Calu3 (cell line): ENCODE data around the gene CDA. TPM values are rescaled to one million over a fixed set of nuclear protein-coding genes. Genes with fewer than 3 reads are reported as not detected.

ENCODE experiments used
- BruUV-seq: library from RNA; stranded (reverse); fragments of 400-500 nt; replicated peaks from 2 replicates; lab custom pipeline; 2021; lab: Mats Ljungman, UMichigan
- CTCF ChIA-PET: fragments of 300-600 bp; sonication (Branson Sonifier 250); formaldehyde crosslinking; loops from one replicate; lab custom pipeline; 2022; ENCODE audit warnings: antibody characterized with exemption; lab: Charles Lee
- DNase-seq: peaks from one replicate; pipeline ENCODE4 v3.0.0; 2022
- H3K27ac Mint-ChIP-seq: one replicate; pipeline ENCODE4 v1.8.0; 2022; ENCODE audit warnings: mixed read lengths; ENCODE audit not compliant: unreplicated experiment
- H3K27me3 Mint-ChIP-seq: one replicate; pipeline ENCODE4 v1.8.0; 2022; ENCODE audit warnings: mixed read lengths; ENCODE audit not compliant: unreplicated experiment
- H3K36me3 Mint-ChIP-seq: one replicate; pipeline ENCODE4 v1.8.0; 2022; ENCODE audit warnings: mild to moderate bottlenecking, moderate library complexity, mixed read lengths; ENCODE audit not compliant: insufficient read depth, unreplicated experiment
- H3K4me1 Mint-ChIP-seq: one replicate; pipeline ENCODE4 v1.8.0; 2022; ENCODE audit warnings: mild to moderate bottlenecking, low read depth, mixed read lengths; ENCODE audit not compliant: unreplicated experiment
- H3K4me3 Mint-ChIP-seq: one replicate; pipeline ENCODE4 v1.8.0; 2022; ENCODE audit warnings: mild to moderate bottlenecking, low read depth, moderate library complexity, mixed read lengths; ENCODE audit not compliant: unreplicated experiment
- H3K9me3 Mint-ChIP-seq: one replicate; pipeline ENCODE4 v1.8.0; 2022; ENCODE audit warnings: low read depth, mixed read lengths; ENCODE audit not compliant: unreplicated experiment
- CTCF ChIP-seq: fragments of 200-600 bp; IDR thresholded peaks from one replicate; pipeline ENCODE4 v1.8.0; 2022; ENCODE audit warnings: antibody characterized with exemption; ENCODE audit not compliant: unreplicated experiment
- intact Hi-C: fragments of 100-400 bp; cut with micrococcal nuclease; formaldehyde crosslinking; loops from one replicate; pipeline ENCODE4 v1.10.0; 2022; ENCODE audit not compliant: unreplicated experiment
- total RNA-seq: library from RNA; stranded (reverse); gene quantifications from 2 replicates; pipeline ENCODE4 v1.2.3, GENCODE V29; 2022

The CDA gene
- total RNA-seq, 1 experiment from 2014 or later, result 9.0 TPM

DNA sequence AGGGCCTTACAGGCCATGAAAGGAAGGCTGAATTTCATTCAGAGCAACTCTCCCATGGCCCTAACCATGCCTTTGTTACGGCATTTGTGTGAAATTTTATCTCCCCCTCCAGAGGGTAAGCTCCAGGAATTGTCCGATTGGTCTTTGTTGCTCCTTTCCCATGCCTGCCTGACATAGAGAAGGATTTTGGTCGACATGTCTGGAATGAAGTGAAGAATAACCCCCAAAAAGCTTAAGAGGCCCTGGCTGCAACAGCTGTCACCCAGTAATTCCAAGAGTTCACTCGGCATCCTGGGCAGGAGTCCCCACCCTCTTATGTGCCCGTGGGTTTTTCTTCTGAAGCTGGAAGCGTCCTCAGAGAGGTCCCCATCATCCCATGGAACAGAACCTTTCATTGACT lies 20.6 kb downstream of the CDA start:
- H3K27ac Mint-ChIP-seq, result no peak overlapping the region
- intact Hi-C loops, result no loop called here
- CTCF ChIA-PET, result interaction anchor here (0.5 kb wide), 1 partner anchor 357 kb away, joined by 3 read pairs; no protein-coding TSS in a partner anchor
- no peak for TF ChIP-seq CTCF
- H3K4me3 Mint-ChIP-seq, result no peak overlapping the region
- no TSS peak for BruUV-seq
- H3K36me3 Mint-ChIP-seq, result peaks cover 18% of the 10 kb centered on the region
- H3K27me3 Mint-ChIP-seq, result no peaks in the 10 kb centered on the region
- peaks cover 31% of the 10 kb centered on the region for H3K4me1 Mint-ChIP-seq
- DNase-seq, result no peak
- H3K9me3 Mint-ChIP-seq, result no peaks in the 10 kb centered on the region

GRCh38 chr1:20610970-20611369 lies 22.1 kb downstream of the CDA start:
- peaks cover 18% of the 10 kb centered on the region for H3K36me3 Mint-ChIP-seq

DNA sequence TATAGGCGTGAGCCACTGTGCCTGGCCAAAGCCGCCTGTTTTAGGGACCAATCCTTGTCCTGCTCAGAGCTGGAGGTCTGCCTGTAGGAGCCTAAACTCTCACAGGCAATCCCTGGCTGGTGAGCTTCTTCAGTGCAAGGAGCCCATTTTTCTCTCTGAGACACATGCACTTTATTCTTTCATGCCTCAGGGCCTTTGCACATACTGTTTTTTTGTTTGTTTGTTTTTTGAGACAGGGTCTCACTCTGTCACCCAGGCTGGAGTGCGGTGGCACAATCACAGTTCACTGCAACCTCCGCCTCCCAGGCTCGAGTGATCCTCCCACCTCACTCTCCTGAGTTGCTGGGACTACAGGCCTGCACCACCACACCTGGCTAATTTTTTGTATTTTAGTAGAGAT lies 22.8 kb downstream of the CDA start:
- peaks cover 18% of the 10 kb centered on the region for H3K36me3 Mint-ChIP-seq
- no peak for DNase-seq
- no TSS peak for BruUV-seq
- H3K27ac Mint-ChIP-seq, result no peak overlapping the region
- H3K4me3 Mint-ChIP-seq, result no peak overlapping the region
- intact Hi-C loops, result no loop called here
- no peaks in the 10 kb centered on the region for H3K27me3 Mint-ChIP-seq
- TF ChIP-seq CTCF, result no peak
- H3K4me1 Mint-ChIP-seq, result peaks cover 27% of the 10 kb centered on the region
- CTCF ChIA-PET, result no interaction called here
- no peaks in the 10 kb centered on the region for H3K9me3 Mint-ChIP-seq

More at GRCh38 chr1:20610970-20611369, 22.1 kb downstream of the CDA start:
- CTCF ChIA-PET, result no interaction called here
- Mint-ChIP-seq H3K9me3 (no peaks in the 10 kb centered on the region), H3K4me3 (no peak overlapping the region), H3K27me3 (no peaks in the 10 kb centered on the region), H3K27ac (no peak overlapping the region), H3K4me1 (peaks cover 27% of the 10 kb centered on the region)
- no peak for TF ChIP-seq CTCF
- no peak for DNase-seq
- intact Hi-C loops, result no loop called here
- no TSS peak for BruUV-seq

- DNase-seq, result peak; percentile 49
- no TSS peak for BruUV-seq
- CTCF ChIA-PET, result no interaction called here
- no peaks in the 10 kb centered on the region for H3K9me3 Mint-ChIP-seq
- H3K36me3 Mint-ChIP-seq, result peaks cover 18% of the 10 kb centered on the region
- H3K27ac Mint-ChIP-seq, result peak overlapping the region; percentile 78
- H3K4me3 Mint-ChIP-seq, result peak overlapping the region; percentile 10
- H3K27me3 Mint-ChIP-seq, result no peaks in the 10 kb centered on the region
- no peak for TF ChIP-seq CTCF
- intact Hi-C loops, result no loop called here
- peaks cover 27% of the 10 kb centered on the region for H3K4me1 Mint-ChIP-seq
These were observed 23.4 kb downstream of the CDA start for GRCh38 chr1:20612221-20612746.
